ENCODE measurements around the gene SAP25. TPM values are rescaled to one million over a fixed set of nuclear protein-coding genes. Genes with fewer than 3 reads are reported as not detected.

The SAP25 gene
- total RNA-seq, 2 experiments from 2014 or later, result 52.0 to 53.4 TPM

DNA sequence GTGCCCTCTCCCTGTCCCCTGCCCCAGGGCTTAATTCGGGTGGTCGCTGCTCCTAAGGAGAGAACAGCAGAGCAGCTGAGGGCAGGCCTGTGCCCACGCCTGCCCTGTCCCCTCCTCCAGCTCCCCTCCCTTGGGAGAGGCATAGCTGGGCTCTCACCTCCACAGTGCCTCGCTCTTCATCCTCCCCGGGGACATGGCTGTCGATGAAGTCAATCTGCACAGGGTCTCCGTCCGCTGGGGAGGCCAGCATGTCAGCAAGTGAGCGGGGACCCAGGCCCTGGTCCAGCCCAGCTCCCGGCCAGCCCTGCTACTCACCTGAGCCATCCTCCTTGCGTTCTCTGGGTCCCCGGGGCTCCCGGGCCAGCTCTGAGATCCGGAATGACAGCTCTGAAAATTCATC, 3.8 kb upstream of the SAP25 start:
- intact Hi-C loops (cut with DNase I, micrococcal nuclease), result no loop called here
- Histone ChIP-seq H3K4me1 (ENCODE audit: insufficient read depth, low read length) (peaks cover 29% of the 10 kb centered on the region), H3K4me3 (ENCODE audit: low read length) (no peak overlapping the region), H3K9me3 (ENCODE audit: control insufficient read depth in 1 of 2, insufficient read depth in 1 of 2, low read length in 2 of 2) (no peaks in the 10 kb centered on the region), H3K27ac (ENCODE audit: low read depth in 1 of 2, low read length in 2 of 2) (no peak overlapping the region), H3K27me3 (ENCODE audit: control insufficient read depth in 1 of 2, insufficient read depth in 2 of 2, low read length in 2 of 2) (no peaks in the 10 kb centered on the region), H3K36me3 (ENCODE audit: insufficient read depth, low read length) (peaks cover 92% of the 10 kb centered on the region)
- no peak for ATAC-seq (ENCODE audit: poor library complexity)
- ChIA-PET CTCF (interaction anchor here (1.6 kb wide), 1 partner anchor 128 kb away, joined by 3 read pairs; no protein-coding TSS in a partner anchor), POLR2A (interaction anchor here (3.4 kb wide), 1 partner anchor 9 kb away, joined by 15 read pairs; the partner anchor contains the start of genes FBXO24 and LRCH4)
- Mint-ChIP-seq H3K4me3 (no peak overlapping the region), H3K36me3 (ENCODE audit: low read depth) (peaks cover 35% of the 10 kb centered on the region), H3K27ac (no peak overlapping the region), H3K4me1 (ENCODE audit: low read depth) (peaks cover 3% of the 10 kb centered on the region), H3K27me3 (no peaks in the 10 kb centered on the region), H3K9me3 (no peaks in the 10 kb centered on the region)
- TF ChIP-seq, protein P1, sequence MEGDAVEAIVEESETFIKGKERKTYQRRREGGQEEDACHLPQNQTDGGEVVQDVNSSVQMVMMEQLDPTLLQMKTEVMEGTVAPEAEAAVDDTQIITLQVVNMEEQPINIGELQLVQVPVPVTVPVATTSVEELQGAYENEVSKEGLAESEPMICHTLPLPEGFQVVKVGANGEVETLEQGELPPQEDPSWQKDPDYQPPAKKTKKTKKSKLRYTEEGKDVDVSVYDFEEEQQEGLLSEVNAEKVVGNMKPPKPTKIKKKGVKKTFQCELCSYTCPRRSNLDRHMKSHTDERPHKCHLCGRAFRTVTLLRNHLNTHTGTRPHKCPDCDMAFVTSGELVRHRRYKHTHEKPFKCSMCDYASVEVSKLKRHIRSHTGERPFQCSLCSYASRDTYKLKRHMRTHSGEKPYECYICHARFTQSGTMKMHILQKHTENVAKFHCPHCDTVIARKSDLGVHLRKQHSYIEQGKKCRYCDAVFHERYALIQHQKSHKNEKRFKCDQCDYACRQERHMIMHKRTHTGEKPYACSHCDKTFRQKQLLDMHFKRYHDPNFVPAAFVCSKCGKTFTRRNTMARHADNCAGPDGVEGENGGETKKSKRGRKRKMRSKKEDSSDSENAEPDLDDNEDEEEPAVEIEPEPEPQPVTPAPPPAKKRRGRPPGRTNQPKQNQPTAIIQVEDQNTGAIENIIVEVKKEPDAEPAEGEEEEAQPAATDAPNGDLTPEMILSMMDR (IDR thresholded peaks at IDR 0.05), result no peak
- DNase-seq, result no peak

DNA sequence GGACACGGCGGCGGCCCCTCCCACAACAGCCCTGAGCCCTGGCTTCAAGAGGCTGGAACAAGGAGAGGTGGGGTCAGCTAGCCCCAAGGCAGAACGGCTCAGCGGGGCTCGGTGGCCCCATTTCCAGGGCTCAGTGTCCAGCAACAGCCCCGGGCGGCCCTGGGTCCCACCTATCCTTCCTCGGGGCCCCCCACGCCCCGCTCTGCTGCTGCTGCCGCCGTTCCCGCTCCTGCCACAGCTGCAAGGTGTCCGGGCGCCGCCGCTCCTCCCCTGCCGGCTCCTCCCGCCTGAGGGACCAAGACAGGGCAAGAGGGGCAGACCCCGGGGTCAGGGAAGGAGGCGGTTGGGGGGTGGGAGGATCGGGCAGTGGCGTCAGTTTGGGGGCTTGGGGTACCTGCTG, 3.4 kb upstream of the SAP25 start:
- H3K27ac ChIP-seq (ENCODE audit: low read depth in 1 of 2, low read length in 2 of 2), result no peak overlapping the region
- H3K4me3 Mint-ChIP-seq, result no peak overlapping the region
- H3K27me3 Mint-ChIP-seq, result no peaks in the 10 kb centered on the region
- intact Hi-C loops (cut with DNase I, micrococcal nuclease), result no loop called here
- peaks cover 27% of the 10 kb centered on the region for H3K4me1 ChIP-seq (ENCODE audit: insufficient read depth, low read length)
- TF ChIP-seq, protein P1 (IDR thresholded peaks at IDR 0.05), result no peak
- ATAC-seq (ENCODE audit: poor library complexity) (no peak), DNase-seq (no peak)
- no peak overlapping the region for H3K27ac Mint-ChIP-seq
- ChIA-PET CTCF (interaction anchor here (1.6 kb wide), 1 partner anchor 128 kb away, joined by 3 read pairs; no protein-coding TSS in a partner anchor), POLR2A (interaction anchor here (3.4 kb wide), 1 partner anchor 9 kb away, joined by 15 read pairs; the partner anchor contains the start of genes FBXO24 and LRCH4)
- peaks cover 39% of the 10 kb centered on the region for H3K36me3 Mint-ChIP-seq (ENCODE audit: low read depth)
- peaks cover 4% of the 10 kb centered on the region for H3K4me1 Mint-ChIP-seq (ENCODE audit: low read depth)
- H3K4me3 ChIP-seq (ENCODE audit: low read length), result no peak overlapping the region
- no peaks in the 10 kb centered on the region for H3K9me3 ChIP-seq (ENCODE audit: control insufficient read depth in 1 of 2, insufficient read depth in 1 of 2, low read length in 2 of 2)
- H3K9me3 Mint-ChIP-seq, result no peaks in the 10 kb centered on the region
- peaks cover 89% of the 10 kb centered on the region for H3K36me3 ChIP-seq (ENCODE audit: insufficient read depth, low read length)
- H3K27me3 ChIP-seq (ENCODE audit: control insufficient read depth in 1 of 2, insufficient read depth in 2 of 2, low read length in 2 of 2), result no peaks in the 10 kb centered on the region

DNA sequence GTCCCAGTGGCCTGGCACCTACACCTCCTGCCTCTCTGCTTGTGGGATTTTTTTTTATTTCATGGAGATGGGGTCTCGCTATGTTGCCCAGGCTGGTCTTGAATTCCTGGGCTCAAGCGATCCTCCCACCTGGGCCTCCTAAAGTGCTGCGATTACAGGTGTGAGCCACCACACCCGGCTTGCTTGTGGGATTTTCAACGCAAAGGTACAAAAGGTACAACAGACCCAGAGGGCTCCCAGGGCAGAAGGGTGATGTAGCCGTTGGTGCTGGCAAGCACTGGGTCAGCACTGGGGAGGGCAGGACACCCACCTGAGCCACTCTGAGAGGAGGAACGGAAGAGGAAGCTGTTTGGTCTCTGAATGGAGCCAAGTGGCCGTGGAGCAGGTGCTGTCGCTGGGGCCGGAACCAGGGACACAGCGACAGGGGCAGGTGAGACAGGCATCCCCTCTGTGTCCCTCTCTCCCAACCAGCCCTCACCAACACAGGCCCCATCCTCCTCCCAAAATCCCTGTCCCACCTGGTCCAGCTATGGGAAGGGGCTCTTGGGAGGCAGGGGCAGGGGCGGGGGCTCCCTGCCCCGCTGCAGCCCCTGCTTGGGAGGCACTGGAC, 2.8 kb upstream of the SAP25 start:
- H3K4me3 Mint-ChIP-seq, result no peak overlapping the region
- POLR2A ChIA-PET, result interaction anchor here (3.4 kb wide), 1 partner anchor 10 kb away, joined by 15 read pairs; the partner anchor contains the start of genes FBXO24 and LRCH4
- no peak overlapping the region for H3K4me3 ChIP-seq (ENCODE audit: low read length)
- ATAC-seq (ENCODE audit: poor library complexity) (no peak), DNase-seq (no peak)
- intact Hi-C loops (cut with DNase I, micrococcal nuclease), result no loop called here
- no peak overlapping the region for H3K27ac Mint-ChIP-seq
- TF ChIP-seq, protein P1 (IDR thresholded peaks at IDR 0.05), result no peak
- H3K9me3 Mint-ChIP-seq, result no peaks in the 10 kb centered on the region
- H3K36me3 Mint-ChIP-seq (ENCODE audit: low read depth), result peaks cover 45% of the 10 kb centered on the region
- H3K27ac ChIP-seq (ENCODE audit: low read depth in 1 of 2, low read length in 2 of 2), result no peak overlapping the region
- no peaks in the 10 kb centered on the region for H3K9me3 ChIP-seq (ENCODE audit: control insufficient read depth in 1 of 2, insufficient read depth in 1 of 2, low read length in 2 of 2)
- peaks cover 10% of the 10 kb centered on the region for H3K4me1 Mint-ChIP-seq (ENCODE audit: low read depth)
- no peaks in the 10 kb centered on the region for H3K27me3 Mint-ChIP-seq
- no peaks in the 10 kb centered on the region for H3K27me3 ChIP-seq (ENCODE audit: control insufficient read depth in 1 of 2, insufficient read depth in 2 of 2, low read length in 2 of 2)
- H3K36me3 ChIP-seq (ENCODE audit: insufficient read depth, low read length), result peaks cover 89% of the 10 kb centered on the region
- H3K4me1 ChIP-seq (ENCODE audit: insufficient read depth, low read length), result peaks cover 27% of the 10 kb centered on the region
- CTCF ChIA-PET, result interaction anchor here (1.6 kb wide), 1 partner anchor 129 kb away, joined by 3 read pairs; no protein-coding TSS in a partner anchor

All from CD4-positive, alpha-beta T cell (primary cell).